HepG2 (cell line): ENCODE results near the gene ABHD3. TPM values are rescaled to one million over a fixed set of nuclear protein-coding genes. Genes with fewer than 3 reads are reported as not detected.
A peak's percentile ranks its signal among the peaks of the same experiment; 100 is the strongest.

Source experiments
- ATF7 ChIP-seq, 2 experiments: fragments of 450-650 bp in 1 of 2; sonication (generic) in 1 of 2; formaldehyde crosslinking in 1 of 2; IDR thresholded peaks; 2 replicates each; pipeline versions ENCODE4 v1.4.0 to v1.6.1; 2016 to 2020; ENCODE audit warnings: antibody characterized with exemption in 1 of 2, mild to moderate bottlenecking in 1 of 2, missing genetic modification reagents in 1 of 2
- FUBP1 ChIP-seq: sonication (generic); formaldehyde crosslinking; IDR thresholded peaks from 2 replicates; pipeline ENCODE4 v1.5.1; 2020; ENCODE audit warnings: missing genetic modification reagents, mild to moderate bottlenecking, borderline replicate concordance
- HNF1A ChIP-seq, 2 experiments: sonication (generic) in 1 of 2; formaldehyde crosslinking in 1 of 2; IDR thresholded peaks; 2 replicates each; pipeline versions ENCODE4 v1.4.0 to v1.6.1; 2016 to 2020; ENCODE audit warnings: borderline replicate concordance in 1 of 2, low read depth in 1 of 2, mild to moderate bottlenecking in 1 of 2, missing genetic modification reagents in 1 of 2
- IRF2 ChIP-seq: IDR thresholded peaks from 2 replicates; pipeline ENCODE4 v1.6.1; 2018; ENCODE audit warnings: missing genetic modification reagents, missing compliant biosample characterization
- JUND ChIP-seq: sonication (generic); formaldehyde crosslinking; IDR thresholded peaks from 2 replicates; pipeline ENCODE4 v1.8.0; 2022; ENCODE audit warnings: mild to moderate bottlenecking, missing genetic modification reagents
- LCORL ChIP-seq, 2 experiments: fragments of 450-650 bp in 1 of 2; sonication (generic) in 1 of 2; formaldehyde crosslinking in 1 of 2; IDR thresholded peaks; 2 replicates each; pipeline versions ENCODE4 v1.5.0 to v1.6.1; 2017 to 2020; ENCODE audit warnings: antibody characterized with exemption in 1 of 2, missing genetic modification reagents in 1 of 2
- RCOR2 ChIP-seq: IDR thresholded peaks from 2 replicates; pipeline ENCODE4 v1.6.1; 2016; ENCODE audit warnings: missing biosample characterization, missing genetic modification reagents
- RFX1 ChIP-seq: fragments of 450-650 bp; IDR thresholded peaks from 2 replicates; pipeline ENCODE4 v1.6.1; 2017
- RFXAP ChIP-seq: sonication (generic); formaldehyde crosslinking; IDR thresholded peaks from 2 replicates; pipeline ENCODE4 v1.4.0; 2020; ENCODE audit warnings: missing genetic modification reagents, borderline replicate concordance
- SIN3A ChIP-seq: IDR thresholded peaks from 2 replicates; pipeline ENCODE4 v1.6.1; 2011; ENCODE audit warnings: low read depth, mild to moderate bottlenecking, control low read depth, low read length, borderline replicate concordance
- WIZ ChIP-seq: sonication (generic); formaldehyde crosslinking; IDR thresholded peaks from 2 replicates; pipeline ENCODE4 v1.5.1; 2020; ENCODE audit warnings: mild to moderate bottlenecking, missing genetic modification reagents
- polyA plus RNA-seq, 8 experiments: library from polyadenylated mRNA; depleted of rRNA in 3 of 8; stranded (reverse) in 7 of 8; unstranded in 1 of 8; fragments of >200 nt; fragmentation: Illumina TruSeq in 4 of 8; extraction: Trizol in 4 of 8; gene quantifications; 2 replicates each; pipeline versions ENCODE4 v1.2.1 to v1.2.3, GENCODE V29; 2011 to 2016; ENCODE audit warnings: low read depth in 4 of 8, missing spikeins in 1 of 8, mixed read lengths in 1 of 8; ENCODE audit not compliant: insufficient read depth in 1 of 8
- total RNA-seq, 5 experiments: library from RNA; depleted of rRNA; stranded (reverse); fragments of >200 nt; fragmentation: Illumina TruSeq; extraction: Trizol; gene quantifications; 2 replicates each; pipeline ENCODE4 v1.2.3, GENCODE V29; 2016; ENCODE audit warnings: low read depth in 1 of 5
- TF ChIP-seq, protein P1 (sequence below): sonication (generic); formaldehyde crosslinking; conservative IDR thresholded peaks from 2 replicates; pipeline ENCODE4 v1.4.0; 2020; ENCODE audit warnings: missing genetic modification reagents
- TF ChIP-seq, protein P2 (sequence below): sonication (generic); formaldehyde crosslinking; conservative IDR thresholded peaks from 2 replicates; pipeline ENCODE4 v1.4.0; 2020; ENCODE audit warnings: mild to moderate bottlenecking, missing genetic modification reagents, moderate library complexity
- TF ChIP-seq, protein P3 (sequence below): sonication (generic); formaldehyde crosslinking; IDR thresholded peaks from 2 replicates; pipeline ENCODE4 v1.5.1; 2020; ENCODE audit warnings: missing genetic modification reagents, mild to moderate bottlenecking, borderline replicate concordance

The ABHD3 gene
- total and polyA plus RNA-seq, 2 of the 13 experiments (the other 11 are each of a cell fraction or from before 2014, with no cell fraction given) = 32.1 to 40.2 TPM

DNA sequence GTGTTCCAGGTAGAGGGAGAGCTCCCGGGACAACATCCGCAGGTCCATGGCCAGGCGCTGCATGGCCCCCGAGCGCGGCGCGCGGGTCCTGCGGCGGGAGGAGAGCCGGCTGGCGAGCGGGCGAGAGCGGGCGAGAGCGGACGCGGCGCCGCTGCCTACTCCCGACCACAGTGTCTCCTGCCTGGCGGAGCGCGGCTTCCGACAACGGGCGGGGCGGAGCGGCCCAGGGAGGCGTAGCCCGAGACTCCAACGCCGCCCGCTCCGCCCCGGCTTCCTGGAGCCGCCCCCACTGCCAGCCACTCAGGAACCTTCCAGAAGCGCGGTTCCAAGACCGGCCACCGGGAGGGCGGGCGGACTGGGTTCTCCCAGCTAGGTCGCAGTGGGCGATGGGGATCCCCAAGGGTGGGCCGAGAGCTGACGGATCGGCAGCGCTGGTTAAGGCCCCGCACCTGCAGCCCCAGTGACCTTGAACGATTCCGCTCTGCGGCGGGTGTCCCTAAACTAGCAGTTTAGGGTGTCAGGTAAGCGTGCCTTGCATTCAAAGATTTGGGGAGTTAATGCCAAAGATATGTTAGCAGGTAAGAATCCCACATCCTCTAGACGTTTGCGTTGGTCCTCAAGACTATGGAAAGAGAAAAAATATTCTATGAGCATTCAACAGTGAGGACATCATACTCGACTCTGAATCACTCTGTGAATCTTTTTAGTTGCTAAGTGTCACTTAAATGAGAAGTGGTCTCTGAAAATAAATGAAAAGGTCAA, at the start of gene ABHD3 (continued):
- TF ChIP-seq FUBP1 (CRISPR knock-in tag) (no peak), RFX1 (no peak), HNF1A (IDR thresholded peaks at IDR 0.05; ENCODE audit: low read depth) (no peak), HNF1A (CRISPR knock-in tag; IDR thresholded peaks at IDR 0.05; ENCODE audit: borderline replicate concordance) (no peak), RCOR2 (CRISPR knock-in tag) (no peak), ATF7 (IDR thresholded peaks at IDR 0.05) (no peak), ATF7 (CRISPR knock-in tag; IDR thresholded peaks at IDR 0.05) (no peak), JUND (CRISPR knock-in tag) (no peak), IRF2 (CRISPR knock-in tag) (no peak), RFXAP (CRISPR knock-in tag) (peak; percentile 56; the same call in 1 of the 2 replicates), WIZ (CRISPR knock-in tag) (no peak), SIN3A (no peak), LCORL (IDR thresholded peaks at IDR 0.05) (no peak), LCORL (CRISPR knock-in tag; IDR thresholded peaks at IDR 0.05) (no peak)
- TF ChIP-seq, protein P1, sequence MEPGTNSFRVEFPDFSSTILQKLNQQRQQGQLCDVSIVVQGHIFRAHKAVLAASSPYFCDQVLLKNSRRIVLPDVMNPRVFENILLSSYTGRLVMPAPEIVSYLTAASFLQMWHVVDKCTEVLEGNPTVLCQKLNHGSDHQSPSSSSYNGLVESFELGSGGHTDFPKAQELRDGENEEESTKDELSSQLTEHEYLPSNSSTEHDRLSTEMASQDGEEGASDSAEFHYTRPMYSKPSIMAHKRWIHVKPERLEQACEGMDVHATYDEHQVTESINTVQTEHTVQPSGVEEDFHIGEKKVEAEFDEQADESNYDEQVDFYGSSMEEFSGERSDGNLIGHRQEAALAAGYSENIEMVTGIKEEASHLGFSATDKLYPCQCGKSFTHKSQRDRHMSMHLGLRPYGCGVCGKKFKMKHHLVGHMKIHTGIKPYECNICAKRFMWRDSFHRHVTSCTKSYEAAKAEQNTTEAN = no peak
- TF ChIP-seq, protein P2, sequence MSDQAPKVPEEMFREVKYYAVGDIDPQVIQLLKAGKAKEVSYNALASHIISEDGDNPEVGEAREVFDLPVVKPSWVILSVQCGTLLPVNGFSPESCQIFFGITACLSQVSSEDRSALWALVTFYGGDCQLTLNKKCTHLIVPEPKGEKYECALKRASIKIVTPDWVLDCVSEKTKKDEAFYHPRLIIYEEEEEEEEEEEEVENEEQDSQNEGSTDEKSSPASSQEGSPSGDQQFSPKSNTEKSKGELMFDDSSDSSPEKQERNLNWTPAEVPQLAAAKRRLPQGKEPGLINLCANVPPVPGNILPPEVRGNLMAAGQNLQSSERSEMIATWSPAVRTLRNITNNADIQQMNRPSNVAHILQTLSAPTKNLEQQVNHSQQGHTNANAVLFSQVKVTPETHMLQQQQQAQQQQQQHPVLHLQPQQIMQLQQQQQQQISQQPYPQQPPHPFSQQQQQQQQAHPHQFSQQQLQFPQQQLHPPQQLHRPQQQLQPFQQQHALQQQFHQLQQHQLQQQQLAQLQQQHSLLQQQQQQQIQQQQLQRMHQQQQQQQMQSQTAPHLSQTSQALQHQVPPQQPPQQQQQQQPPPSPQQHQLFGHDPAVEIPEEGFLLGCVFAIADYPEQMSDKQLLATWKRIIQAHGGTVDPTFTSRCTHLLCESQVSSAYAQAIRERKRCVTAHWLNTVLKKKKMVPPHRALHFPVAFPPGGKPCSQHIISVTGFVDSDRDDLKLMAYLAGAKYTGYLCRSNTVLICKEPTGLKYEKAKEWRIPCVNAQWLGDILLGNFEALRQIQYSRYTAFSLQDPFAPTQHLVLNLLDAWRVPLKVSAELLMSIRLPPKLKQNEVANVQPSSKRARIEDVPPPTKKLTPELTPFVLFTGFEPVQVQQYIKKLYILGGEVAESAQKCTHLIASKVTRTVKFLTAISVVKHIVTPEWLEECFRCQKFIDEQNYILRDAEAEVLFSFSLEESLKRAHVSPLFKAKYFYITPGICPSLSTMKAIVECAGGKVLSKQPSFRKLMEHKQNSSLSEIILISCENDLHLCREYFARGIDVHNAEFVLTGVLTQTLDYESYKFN (CRISPR knock-in tag) = no peak; the same call in 1 of the 2 replicates
- TF ChIP-seq, protein P3, sequence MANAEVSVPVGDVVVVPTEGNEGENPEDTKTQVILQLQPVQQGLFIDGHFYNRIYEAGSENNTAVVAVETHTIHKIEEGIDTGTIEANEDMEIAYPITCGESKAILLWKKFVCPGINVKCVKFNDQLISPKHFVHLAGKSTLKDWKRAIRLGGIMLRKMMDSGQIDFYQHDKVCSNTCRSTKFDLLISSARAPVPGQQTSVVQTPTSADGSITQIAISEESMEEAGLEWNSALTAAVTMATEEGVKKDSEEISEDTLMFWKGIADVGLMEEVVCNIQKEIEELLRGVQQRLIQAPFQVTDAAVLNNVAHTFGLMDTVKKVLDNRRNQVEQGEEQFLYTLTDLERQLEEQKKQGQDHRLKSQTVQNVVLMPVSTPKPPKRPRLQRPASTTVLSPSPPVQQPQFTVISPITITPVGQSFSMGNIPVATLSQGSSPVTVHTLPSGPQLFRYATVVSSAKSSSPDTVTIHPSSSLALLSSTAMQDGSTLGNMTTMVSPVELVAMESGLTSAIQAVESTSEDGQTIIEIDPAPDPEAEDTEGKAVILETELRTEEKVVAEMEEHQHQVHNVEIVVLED (CRISPR knock-in tag) = no peak; the same call in 1 of the 2 replicates
